HG02759 (cell line): ENCODE measurements around the gene NRTN.
"Not testable (repeated sequence)": the region's sequence is repeated elsewhere in the genome, so short reads cannot be mapped to it uniquely, and the experiment has no call there.

Experiments
- ATAC-seq: cut with Tn5 transposase; IDR thresholded peaks from one replicate; pipeline ENCODE4 v1.9.1; 2021; ENCODE audit warnings: mild to moderate bottlenecking, moderate library complexity; ENCODE audit not compliant: unreplicated experiment

The NRTN gene

DNA sequence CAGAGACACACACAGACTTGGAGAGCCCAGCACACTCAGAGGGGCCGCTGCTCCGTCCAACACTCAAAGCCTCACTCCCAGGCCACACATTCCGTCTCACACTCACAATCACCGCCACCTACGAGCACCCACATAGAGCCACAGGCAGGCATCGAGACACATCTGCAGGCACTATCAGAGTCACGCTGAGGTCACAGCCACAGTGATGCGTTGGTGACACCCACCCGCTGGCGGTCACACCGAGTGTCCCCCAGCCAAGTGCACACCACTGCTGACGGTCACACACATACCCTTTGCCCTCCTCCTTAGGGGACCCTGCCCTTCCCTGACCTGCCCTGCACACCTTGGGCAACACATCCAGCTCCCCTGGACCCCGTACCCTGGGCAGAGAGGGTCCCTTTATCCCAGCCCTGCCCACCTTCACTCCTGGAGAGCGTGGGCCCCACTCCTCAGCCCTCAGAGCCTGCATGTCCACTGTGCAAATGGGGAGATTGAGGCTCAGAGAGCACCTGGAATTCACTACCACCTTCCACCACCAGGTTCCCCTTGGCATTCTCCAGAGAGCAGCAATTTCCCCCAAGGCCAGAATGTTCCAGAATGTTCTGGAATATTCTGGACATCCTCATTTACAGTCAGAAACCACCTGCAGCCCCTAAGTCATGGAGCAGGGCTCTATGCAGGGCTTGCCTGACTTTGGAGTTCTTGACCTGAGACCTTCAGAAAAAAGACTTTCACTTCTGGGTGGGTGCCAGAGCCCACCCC, 60.0 kb downstream of the NRTN start:
- ATAC-seq, result no peak

DNA sequence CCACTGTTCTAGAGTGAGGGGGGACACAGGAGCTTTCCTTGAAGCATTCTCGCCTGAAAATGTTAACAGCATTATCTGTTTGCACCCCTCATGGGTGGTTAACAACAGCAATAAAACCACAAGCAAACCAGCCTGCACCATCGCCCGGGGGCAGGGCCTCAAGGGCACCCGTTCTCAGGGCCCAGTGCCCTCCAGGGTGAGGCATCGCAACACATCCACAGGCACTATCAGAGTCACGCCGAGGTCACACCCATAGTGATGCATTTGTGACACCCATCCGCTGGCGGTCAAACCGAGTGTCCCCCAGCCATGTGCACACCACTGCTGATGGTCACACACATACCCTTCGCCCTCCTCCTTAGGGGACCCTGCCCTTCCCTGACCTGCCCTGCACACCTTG, 60.9 kb downstream of the NRTN start:
- ATAC-seq, result no peak

DNA sequence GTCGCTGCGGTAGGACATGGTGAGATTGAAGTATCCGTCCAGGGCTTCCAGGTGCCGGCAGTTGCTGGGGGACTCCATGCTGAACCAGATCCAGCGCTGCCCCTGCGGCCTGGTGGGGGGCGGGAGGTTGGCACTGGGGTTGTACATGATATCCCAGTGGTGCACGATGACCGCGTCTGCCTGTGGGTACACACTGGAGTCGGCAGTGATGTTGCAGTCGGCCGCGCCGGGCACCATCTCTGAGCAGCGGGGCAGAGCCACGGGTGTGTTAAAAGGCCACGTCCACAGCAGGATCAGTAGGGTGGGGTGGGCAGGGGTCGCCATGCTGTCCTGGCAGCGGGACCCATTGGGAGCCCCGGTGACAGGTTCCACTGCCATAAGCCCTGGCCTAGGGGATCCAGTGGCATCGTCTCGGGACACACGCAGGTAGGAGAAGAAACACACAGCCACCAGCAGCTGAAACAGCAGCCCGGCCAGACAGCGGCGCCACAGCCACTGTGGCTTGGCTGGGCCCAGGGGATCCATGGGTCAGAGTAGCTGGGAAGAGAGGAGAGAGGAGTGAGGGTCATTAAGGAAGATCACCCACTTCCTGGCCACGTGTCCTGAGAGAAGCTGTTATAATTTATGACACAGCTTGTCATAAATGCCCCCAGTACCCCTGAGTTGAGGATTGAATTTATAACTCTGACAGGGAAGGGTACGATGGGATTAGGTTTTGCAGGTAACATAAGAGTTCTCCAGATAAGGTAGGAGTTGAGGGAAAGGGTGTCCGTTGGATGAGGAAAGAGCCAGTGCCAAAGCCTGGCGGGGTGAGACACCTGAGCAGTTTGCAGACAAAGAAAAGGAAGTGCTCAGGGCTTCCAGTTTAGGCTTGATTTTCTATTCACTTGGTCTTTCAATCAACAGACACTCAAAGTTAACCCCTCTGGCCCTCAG, 62.6 kb downstream of the NRTN start:
- no peak for ATAC-seq

DNA sequence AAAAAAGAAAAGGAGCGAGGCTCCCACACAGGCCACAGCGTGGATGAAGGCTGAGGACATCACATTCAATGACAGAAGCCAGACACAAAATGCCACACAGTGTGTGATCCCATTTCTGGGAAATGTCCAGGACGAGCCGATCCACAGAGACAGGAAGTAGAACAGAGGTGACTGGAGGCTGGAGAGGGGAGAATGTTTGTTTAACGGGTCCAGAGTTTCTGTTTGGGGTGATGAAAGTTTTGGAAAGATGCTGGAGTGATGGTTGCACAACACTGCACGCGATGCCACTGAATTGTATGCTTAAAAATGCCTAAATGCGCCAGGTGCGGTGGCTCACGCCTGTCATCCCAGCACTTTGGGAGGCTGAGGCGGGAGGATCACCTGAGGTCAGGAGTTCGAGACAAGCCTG, 66.1 kb downstream of the NRTN start:
- no peak for ATAC-seq

DNA sequence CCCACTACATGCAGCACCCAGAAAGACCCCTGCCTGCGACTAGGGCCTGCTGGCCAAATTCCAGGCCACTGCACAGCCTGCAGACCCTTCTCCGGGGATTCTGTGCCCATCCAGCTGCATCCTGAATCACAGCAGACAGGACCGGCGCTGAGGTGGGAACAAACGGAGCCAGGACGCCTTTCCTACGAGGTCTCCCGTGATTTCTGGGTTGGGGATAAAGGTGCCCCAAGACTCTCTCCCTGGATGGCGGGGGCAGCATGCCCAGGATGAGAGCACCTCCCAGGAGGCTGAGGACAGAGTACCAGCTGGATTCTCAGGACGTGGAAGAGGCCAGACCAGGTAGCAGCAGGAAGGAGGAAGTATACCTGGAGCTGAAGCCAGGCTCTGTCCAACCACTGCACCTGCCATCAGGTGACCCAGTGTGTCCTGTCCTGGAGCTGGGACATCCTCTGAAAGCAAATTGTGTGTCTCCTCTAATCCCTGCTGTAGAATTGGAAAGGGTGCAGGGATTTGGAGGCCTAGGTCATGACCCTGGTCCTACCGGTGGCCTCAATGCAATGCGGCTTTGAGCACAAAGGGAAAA, 68.8 kb downstream of the NRTN start:
- no peak for ATAC-seq

DNA sequence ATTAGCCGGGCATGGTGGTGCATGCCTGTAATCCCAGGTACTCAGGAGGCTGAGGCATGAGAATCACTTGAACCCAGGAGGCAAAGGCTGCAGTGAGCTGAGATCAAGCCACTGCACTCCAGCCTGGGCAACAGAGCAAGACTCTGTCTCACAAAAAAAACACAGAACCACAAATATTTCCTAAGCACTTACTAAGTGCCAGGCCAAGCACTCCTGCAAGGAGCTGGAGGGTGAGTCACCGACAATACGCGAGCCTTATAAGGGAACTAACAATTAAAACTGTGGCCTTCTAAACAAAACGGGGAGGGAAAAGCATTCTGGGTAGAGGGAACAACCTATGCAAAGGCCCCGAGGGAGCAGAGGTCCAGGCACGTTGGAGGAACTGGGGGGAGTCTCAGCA, 69.6 kb downstream of the NRTN start:
- not testable (repeated sequence) for ATAC-seq

DNA sequence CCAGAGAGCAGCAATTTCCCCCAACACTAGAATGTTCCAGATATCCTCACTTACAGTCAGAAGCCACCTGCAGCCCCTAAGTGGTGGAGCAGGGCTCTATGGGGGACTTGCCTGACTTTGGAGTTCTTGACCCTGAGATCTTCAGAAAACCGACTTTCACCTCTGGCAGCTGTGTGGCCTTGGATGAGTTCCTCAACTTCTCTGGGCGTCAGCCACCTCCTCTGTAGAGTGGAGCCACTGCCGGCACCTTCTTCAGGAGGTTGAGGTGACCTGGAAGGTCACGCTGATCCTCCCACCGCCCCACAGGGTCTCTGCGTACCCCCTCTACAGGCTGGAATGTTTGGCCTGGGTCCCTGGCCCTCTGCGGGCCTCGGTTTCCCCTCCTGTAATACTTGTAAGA, 72.6 kb downstream of the NRTN start:
- no peak for ATAC-seq

DNA sequence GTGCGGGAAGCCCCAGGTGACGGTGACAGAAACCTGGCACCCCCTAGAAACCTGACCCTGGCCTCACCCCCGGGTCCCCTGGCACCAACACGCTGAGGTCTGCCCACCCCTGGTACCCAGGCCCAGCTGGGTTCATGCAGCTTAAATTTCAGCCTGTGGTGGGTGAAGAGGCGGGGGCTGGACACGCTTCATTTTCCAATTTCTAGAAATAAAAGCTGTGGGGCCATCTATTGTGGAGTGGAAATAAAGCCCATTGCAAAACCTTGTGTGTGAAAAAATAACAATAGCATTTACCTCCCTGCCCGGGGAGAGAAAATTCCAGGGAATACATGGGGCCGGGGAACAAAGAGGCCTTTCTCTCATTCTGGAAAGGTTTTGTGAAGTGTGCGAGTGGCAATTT, 73.0 kb downstream of the NRTN start:
- no peak for ATAC-seq
